GM12864 (cell line): Measurements from ENCODE around the gene CDKAL1.

ENCODE experiments used
- DNase-seq: peaks from one replicate; pipeline ENCODE4 v3.0.0-alpha.2; 2011; ENCODE audit warnings: low read depth
- H3K4me3 ChIP-seq: 2 replicates; pipeline ENCODE4 v1.5.1; 2011; ENCODE audit warnings: mild to moderate bottlenecking, low read depth, low read length, control low read depth
- TF ChIP-seq, protein P1 (sequence below): IDR thresholded peaks from 2 replicates; pipeline ENCODE4 v1.5.1; 2011; ENCODE audit warnings: low read depth, mild to moderate bottlenecking, moderate library complexity, low read length, control low read depth, inconsistent platforms; ENCODE audit errors: missing control alignments

Gene CDKAL1

DNA sequence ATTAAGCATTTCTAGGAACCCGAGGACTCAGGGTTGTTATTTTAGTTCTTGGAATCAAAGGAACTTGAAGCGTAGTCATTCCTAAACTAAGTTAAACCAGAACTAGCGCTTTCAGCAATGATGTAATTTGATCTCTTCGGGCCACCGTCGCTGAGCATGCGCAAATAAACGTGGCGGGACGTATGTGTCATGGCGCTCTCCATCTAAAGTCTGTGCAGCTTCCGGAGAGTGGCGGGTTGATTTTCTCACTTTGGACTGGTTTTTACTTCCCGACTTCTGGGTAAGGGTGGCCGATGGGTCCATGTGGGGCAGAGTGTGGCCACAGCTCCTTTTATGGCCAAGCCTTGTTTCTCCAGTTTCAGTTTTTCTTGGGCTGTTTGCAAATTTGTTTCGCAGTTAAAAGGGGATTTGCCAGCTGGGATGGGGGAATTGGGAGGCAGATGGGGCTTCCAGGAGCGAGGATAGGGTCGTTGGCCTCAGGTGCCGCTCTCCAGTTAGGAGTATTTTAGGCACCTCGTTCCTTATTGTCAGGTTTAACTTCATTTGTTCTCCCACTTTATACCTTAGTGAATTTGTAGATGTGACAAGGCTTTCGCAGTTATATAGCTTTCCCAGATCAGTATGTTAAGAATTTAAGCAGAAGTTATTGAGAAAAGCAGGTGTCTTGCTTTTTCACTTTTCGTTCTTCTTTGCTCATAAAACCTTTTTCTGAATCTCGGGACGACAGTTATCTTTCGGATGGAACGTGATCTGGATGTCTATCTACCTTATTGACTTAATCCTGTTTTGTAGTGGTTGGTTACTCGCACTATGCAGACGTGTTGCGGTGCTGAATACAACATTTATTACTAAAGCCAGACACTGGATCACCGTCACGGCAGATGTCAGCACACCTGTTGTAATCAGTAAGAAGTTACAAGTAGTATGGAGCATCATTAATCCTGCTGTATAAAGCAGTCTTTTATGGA, at the start of gene CDKAL1:
TSS of gene CDKAL1 (plus strand) at position 163 of the 968 bp plus-strand sequence. CDS start 11,894 bp downstream, outside the sequence.
- peak; percentile 89 for DNase-seq
- TF ChIP-seq, protein P1, sequence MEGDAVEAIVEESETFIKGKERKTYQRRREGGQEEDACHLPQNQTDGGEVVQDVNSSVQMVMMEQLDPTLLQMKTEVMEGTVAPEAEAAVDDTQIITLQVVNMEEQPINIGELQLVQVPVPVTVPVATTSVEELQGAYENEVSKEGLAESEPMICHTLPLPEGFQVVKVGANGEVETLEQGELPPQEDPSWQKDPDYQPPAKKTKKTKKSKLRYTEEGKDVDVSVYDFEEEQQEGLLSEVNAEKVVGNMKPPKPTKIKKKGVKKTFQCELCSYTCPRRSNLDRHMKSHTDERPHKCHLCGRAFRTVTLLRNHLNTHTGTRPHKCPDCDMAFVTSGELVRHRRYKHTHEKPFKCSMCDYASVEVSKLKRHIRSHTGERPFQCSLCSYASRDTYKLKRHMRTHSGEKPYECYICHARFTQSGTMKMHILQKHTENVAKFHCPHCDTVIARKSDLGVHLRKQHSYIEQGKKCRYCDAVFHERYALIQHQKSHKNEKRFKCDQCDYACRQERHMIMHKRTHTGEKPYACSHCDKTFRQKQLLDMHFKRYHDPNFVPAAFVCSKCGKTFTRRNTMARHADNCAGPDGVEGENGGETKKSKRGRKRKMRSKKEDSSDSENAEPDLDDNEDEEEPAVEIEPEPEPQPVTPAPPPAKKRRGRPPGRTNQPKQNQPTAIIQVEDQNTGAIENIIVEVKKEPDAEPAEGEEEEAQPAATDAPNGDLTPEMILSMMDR, result no peak
- peak within 1 kb of the TSS; percentile 95 for H3K4me3 ChIP-seq

- DNase-seq, result no peak
- TF ChIP-seq, protein P1, result no peak
- no peak overlapping the region for H3K4me3 ChIP-seq
Measured at GRCh38 chr6:20486641-20487040, 47.6 kb upstream of the CDKAL1 start.

- H3K4me3 ChIP-seq, result no peak overlapping the region
- DNase-seq, result no peak
- TF ChIP-seq, protein P1, result no peak
Measured at GRCh38 chr6:20487669-20488375, 46.4 kb upstream of the CDKAL1 start.

GRCh38 chr6:20490591-20490990, 43.7 kb upstream of the CDKAL1 start:
- TF ChIP-seq, protein P1, result no peak
- DNase-seq, result no peak
- H3K4me3 ChIP-seq, result no peak overlapping the region

DNA sequence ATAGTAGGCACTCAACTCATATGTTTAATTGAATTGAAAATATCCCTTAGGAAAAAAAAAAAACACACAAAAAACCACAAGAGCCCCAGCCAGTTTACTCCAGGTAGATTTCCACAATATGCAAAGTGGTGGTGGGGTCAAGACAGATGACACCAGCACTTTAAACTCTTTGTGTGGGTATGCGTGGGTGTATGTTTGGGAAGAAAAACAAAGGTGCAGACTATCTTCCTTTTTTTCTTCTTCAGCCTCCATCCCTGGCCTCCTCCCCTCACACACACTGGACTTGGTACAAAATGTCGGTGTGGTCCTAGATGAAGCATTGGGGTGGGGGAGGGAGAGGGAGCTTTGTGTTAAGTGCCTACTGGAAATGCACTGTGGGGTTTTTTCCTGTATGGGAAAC, 42.2 kb upstream of the CDKAL1 start:
- DNase-seq, result no peak
- TF ChIP-seq, protein P1, result no peak
- no peak overlapping the region for H3K4me3 ChIP-seq

- TF ChIP-seq, protein P1, result no peak
- no peak overlapping the region for H3K4me3 ChIP-seq
- no peak for DNase-seq
Measured at GRCh38 chr6:20497216-20498040, 36.8 kb upstream of the CDKAL1 start.
